H9 (cell line): ENCODE results near the gene DLK2. TPM values are rescaled to one million over a fixed set of nuclear protein-coding genes. Genes with fewer than 3 reads are reported as not detected.

ENCODE experiments used
- DNase-seq: peaks from one replicate; pipeline ENCODE4 v3.0.0-alpha.2; 2017
- H2AFZ ChIP-seq: one replicate; pipeline ENCODE4 v1.6.1; 2013; ENCODE audit warnings: mild to moderate bottlenecking, low read length, control low read depth, moderate library complexity
- H2AK5ac ChIP-seq: 2 replicates; pipeline ENCODE4 v1.6.1; 2013; ENCODE audit warnings: low read length, control low read depth, mixed read lengths; ENCODE audit not compliant: insufficient read length
- H2BK120ac ChIP-seq: one replicate; pipeline ENCODE4 v1.6.1; 2013; ENCODE audit warnings: low read depth, mild to moderate bottlenecking, low read length, control low read depth, inconsistent platforms; ENCODE audit not compliant: poor library complexity, severe bottlenecking
- H2BK12ac ChIP-seq: 2 replicates; pipeline ENCODE4 v1.6.1; 2013; ENCODE audit warnings: low read length, control low read depth, mixed read lengths, low read depth; ENCODE audit not compliant: insufficient read length
- H2BK15ac ChIP-seq: 2 replicates; pipeline ENCODE4 v1.6.1; 2013; ENCODE audit warnings: low read depth, low read length, control low read depth
- H2BK20ac ChIP-seq: one replicate; pipeline ENCODE4 v1.6.1; 2013; ENCODE audit warnings: low read depth, mild to moderate bottlenecking, low read length, control low read depth, inconsistent platforms; ENCODE audit not compliant: poor library complexity, severe bottlenecking
- H2BK5ac ChIP-seq: 2 replicates; pipeline ENCODE4 v1.6.1; 2013; ENCODE audit warnings: low read length, control low read depth, mixed read lengths; ENCODE audit not compliant: insufficient read length
- H3K14ac ChIP-seq: 2 replicates; pipeline ENCODE4 v1.6.1; 2013; ENCODE audit warnings: low read length, control low read depth; ENCODE audit not compliant: insufficient read depth
- H3K18ac ChIP-seq: 2 replicates; pipeline ENCODE4 v1.6.1; 2013; ENCODE audit warnings: low read depth, mild to moderate bottlenecking, mixed read lengths, low read length, control low read depth; ENCODE audit not compliant: insufficient read length
- H3K23ac ChIP-seq: 2 replicates; pipeline ENCODE4 v1.6.1; 2013; ENCODE audit warnings: low read length, control low read depth, mixed read lengths, low read depth; ENCODE audit not compliant: insufficient read length
- H3K23me2 ChIP-seq: 2 replicates; pipeline ENCODE4 v1.6.1; 2013; ENCODE audit warnings: low read depth, mild to moderate bottlenecking, mixed read lengths, low read length, control low read depth; ENCODE audit not compliant: insufficient read length, poor library complexity, severe bottlenecking
- H3K27ac ChIP-seq: 2 replicates; pipeline ENCODE4 v1.5.1; 2013; ENCODE audit warnings: low read length, control low read depth, mixed read lengths, low read depth; ENCODE audit not compliant: insufficient read length
- H3K27me3 ChIP-seq: 2 replicates; pipeline ENCODE4 v1.6.1; 2013; ENCODE audit warnings: low read length, control low read depth, inconsistent platforms; ENCODE audit not compliant: insufficient read depth
- H3K4ac ChIP-seq: 2 replicates; pipeline ENCODE4 v1.6.1; 2013; ENCODE audit warnings: low read depth, mild to moderate bottlenecking, control low read depth, inconsistent platforms, low read length, moderate library complexity
- H3K4me1 ChIP-seq: 2 replicates; pipeline ENCODE4 v1.6.1; 2013; ENCODE audit warnings: low read length, control low read depth, inconsistent platforms; ENCODE audit not compliant: insufficient read depth
- H3K4me2 ChIP-seq: 2 replicates; pipeline ENCODE4 v1.6.1; 2013; ENCODE audit warnings: low read length, control low read depth, mixed read lengths; ENCODE audit not compliant: insufficient read length, insufficient read depth
- H3K56ac ChIP-seq: 2 replicates; pipeline ENCODE4 v1.6.1; 2013; ENCODE audit warnings: low read depth, mild to moderate bottlenecking, mixed read lengths, low read length, control low read depth; ENCODE audit not compliant: insufficient read length
- H3K79me1 ChIP-seq: 2 replicates; pipeline ENCODE4 v1.6.1; 2013; ENCODE audit warnings: low read depth, mild to moderate bottlenecking, moderate library complexity, low read length, control low read depth, inconsistent platforms; ENCODE audit not compliant: insufficient read depth, poor library complexity, severe bottlenecking
- H3K79me2 ChIP-seq: 2 replicates; pipeline ENCODE4 v1.6.1; 2013; ENCODE audit warnings: low read length, control low read depth, inconsistent platforms; ENCODE audit not compliant: insufficient read depth
- H3K9ac ChIP-seq: 2 replicates; pipeline ENCODE4 v1.6.1; 2013; ENCODE audit warnings: low read length, control low read depth, mixed read lengths; ENCODE audit not compliant: insufficient read length; ENCODE audit errors: extremely low read depth
- H3K9me3 ChIP-seq: one replicate; pipeline ENCODE4 v1.6.1; 2013; ENCODE audit warnings: low read depth, low read length, inconsistent platforms; ENCODE audit not compliant: control insufficient read depth
- H3T11ph ChIP-seq: one replicate; pipeline ENCODE4 v1.6.1; 2013; ENCODE audit warnings: mild to moderate bottlenecking, low read length, control low read depth, inconsistent platforms
- H4K20me1 ChIP-seq: one replicate; pipeline ENCODE4 v1.6.1; 2013; ENCODE audit not compliant: control insufficient read depth, insufficient read length, insufficient read depth
- H4K5ac ChIP-seq: 2 replicates; pipeline ENCODE4 v1.6.1; 2013; ENCODE audit warnings: low read depth, mild to moderate bottlenecking, mixed read lengths, low read length, control low read depth; ENCODE audit not compliant: insufficient read length
- H4K8ac ChIP-seq: replicated peaks from 2 replicates; pipeline ENCODE4 v1.6.1; 2013; ENCODE audit warnings: low read length, control low read depth, mixed read lengths, low read depth; ENCODE audit not compliant: insufficient read length
- H4K91ac ChIP-seq: 2 replicates; pipeline ENCODE4 v1.6.1; 2013; ENCODE audit warnings: low read depth, mild to moderate bottlenecking, moderate library complexity, mixed read lengths, low read length, control low read depth; ENCODE audit not compliant: insufficient read length
- H3K27ac Mint-ChIP-seq, 3 experiments: 2 replicates in 2 of 3; 3 replicates in 1 of 3; pipeline ENCODE4 v1.8.0; 2020 to 2021; ENCODE audit warnings: mixed read lengths in 3 of 3, mild to moderate bottlenecking in 1 of 3, moderate library complexity in 1 of 3
- H3K27me3 Mint-ChIP-seq: 2 replicates; pipeline ENCODE4 v1.8.0; 2021; ENCODE audit warnings: low read depth, mild to moderate bottlenecking, moderate library complexity, mixed read lengths
- H3K36me3 Mint-ChIP-seq, 3 experiments: 2 replicates in 2 of 3; 3 replicates in 1 of 3; pipeline ENCODE4 v1.8.0; 2020 to 2021; ENCODE audit warnings: low read depth in 3 of 3, mixed read lengths in 3 of 3; ENCODE audit not compliant: insufficient read depth in 1 of 3
- H3K4me1 Mint-ChIP-seq, 2 experiments: 2 replicates each; pipeline ENCODE4 v1.8.0; 2020; ENCODE audit warnings: mixed read lengths in 2 of 2
- H3K4me3 Mint-ChIP-seq, 2 experiments: 2 replicates in 1 of 2; 3 replicates in 1 of 2; pipeline ENCODE4 v1.8.0; 2020 to 2021; ENCODE audit warnings: mild to moderate bottlenecking in 2 of 2, mixed read lengths in 2 of 2, moderate library complexity in 1 of 2
- H3K9me3 Mint-ChIP-seq, 2 experiments: 2 replicates in 1 of 2; 3 replicates in 1 of 2; pipeline ENCODE4 v1.8.0; 2020; ENCODE audit warnings: mild to moderate bottlenecking in 2 of 2, mixed read lengths in 2 of 2, moderate library complexity in 1 of 2
- WGBS: extraction: QIAGEN DNeasy Blood & Tissue Kit; methylation state at CpG from one replicate; pipeline ENCODE4 v1.1.7; 2013; ENCODE audit warnings: missing lambda C conversion rate, low lambda C conversion rate, mixed read lengths; ENCODE audit not compliant: insufficient read length; ENCODE audit errors: extremely low coverage; 5-methylcytosine and 5-hydroxymethylcytosine counted together
- total RNA-seq: library from RNA; stranded (reverse); gene quantifications from 2 replicates; pipeline ENCODE4 v1.2.1, GENCODE V29; 2021
- TF ChIP-seq, protein P1 (sequence below): fragments of 200-600 bp; sonication (generic); conservative IDR thresholded peaks from 3 replicates; pipeline ENCODE4 v1.8.0; 2021; ENCODE audit warnings: antibody characterized with exemption, mild to moderate bottlenecking

The DLK2 gene
- total RNA-seq, 1 experiment from 2014 or later: 0.96 TPM

DNA sequence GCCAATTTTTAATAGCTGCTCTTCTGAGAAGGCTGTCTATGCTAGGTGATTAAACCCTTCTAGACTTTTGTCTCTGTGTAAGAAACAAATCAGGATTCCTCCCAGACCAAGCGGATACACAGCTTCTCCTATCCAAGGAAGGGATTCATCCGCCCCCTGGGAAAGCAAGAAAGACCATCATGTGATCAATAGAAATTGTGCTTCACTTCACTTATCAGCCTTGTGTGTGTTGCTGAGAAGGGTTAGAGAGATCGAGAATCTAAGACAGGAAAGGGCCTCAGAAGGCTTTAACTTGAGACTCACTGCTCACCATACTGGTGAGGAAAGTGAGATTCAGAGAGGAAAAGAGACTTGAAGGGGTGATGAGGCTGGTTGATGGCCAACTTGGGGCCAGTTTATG is 26.5 kb downstream of the DLK2 start:
- H3K4me3 Mint-ChIP-seq: peak overlapping the region; percentile 90

More for the DNA sequence above, 26.5 kb downstream of the DLK2 start:
- Histone ChIP-seq H4K91ac (no peak overlapping the region), H3K23me2 (peaks cover 7% of the 10 kb centered on the region), H3K27me3 (no peaks in the 10 kb centered on the region), H4K8ac (no peak overlapping the region), H2BK20ac (no peak overlapping the region), H2AK5ac (no peak overlapping the region), H3K4me2 (peak overlapping the region; percentile 41), H2BK12ac (no peak overlapping the region), H4K20me1 (no peaks in the 10 kb centered on the region), H3K9me3 (no peaks in the 10 kb centered on the region), H3K23ac (no peak overlapping the region), H3K4ac (no peak overlapping the region), H3T11ph (no peak overlapping the region), H3K18ac (no peak overlapping the region), H2AFZ (no peak overlapping the region), H2BK120ac (no peak overlapping the region), H2BK5ac (no peak overlapping the region), H3K4me1 (peaks cover 4% of the 10 kb centered on the region; the same call in 1 of the 2 replicates), H4K5ac (no peak overlapping the region), H3K56ac (no peak overlapping the region), H3K27ac (no peak overlapping the region), H3K9ac (peak overlapping the region; percentile 53), H2BK15ac (no peak overlapping the region), H3K79me2 (no peaks in the 10 kb centered on the region), H3K79me1 (no peaks in the 10 kb centered on the region), H3K14ac (no peak overlapping the region)
- Mint-ChIP-seq H3K36me3 (peaks cover 0 to 7% (median 2%) of the 10 kb centered on the region in 3 experiments; a peak in 4 of 7 replicates), H3K27me3 (peaks cover 7% of the 10 kb centered on the region), H3K27ac (peak overlapping the region in 1 of 3 experiments; percentile 36; a peak in 1 of 7 replicates), H3K9me3 (peaks cover 13 to 14% of the 10 kb centered on the region in 2 experiments; a peak in 4 of 5 replicates), H3K4me1 (peaks cover 14% of the 10 kb centered on the region in 2 experiments)
- no CpG with 5 or more reads among the region's 3 CpGs for WGBS
- DNase-seq: no peak
- TF ChIP-seq, protein P1, sequence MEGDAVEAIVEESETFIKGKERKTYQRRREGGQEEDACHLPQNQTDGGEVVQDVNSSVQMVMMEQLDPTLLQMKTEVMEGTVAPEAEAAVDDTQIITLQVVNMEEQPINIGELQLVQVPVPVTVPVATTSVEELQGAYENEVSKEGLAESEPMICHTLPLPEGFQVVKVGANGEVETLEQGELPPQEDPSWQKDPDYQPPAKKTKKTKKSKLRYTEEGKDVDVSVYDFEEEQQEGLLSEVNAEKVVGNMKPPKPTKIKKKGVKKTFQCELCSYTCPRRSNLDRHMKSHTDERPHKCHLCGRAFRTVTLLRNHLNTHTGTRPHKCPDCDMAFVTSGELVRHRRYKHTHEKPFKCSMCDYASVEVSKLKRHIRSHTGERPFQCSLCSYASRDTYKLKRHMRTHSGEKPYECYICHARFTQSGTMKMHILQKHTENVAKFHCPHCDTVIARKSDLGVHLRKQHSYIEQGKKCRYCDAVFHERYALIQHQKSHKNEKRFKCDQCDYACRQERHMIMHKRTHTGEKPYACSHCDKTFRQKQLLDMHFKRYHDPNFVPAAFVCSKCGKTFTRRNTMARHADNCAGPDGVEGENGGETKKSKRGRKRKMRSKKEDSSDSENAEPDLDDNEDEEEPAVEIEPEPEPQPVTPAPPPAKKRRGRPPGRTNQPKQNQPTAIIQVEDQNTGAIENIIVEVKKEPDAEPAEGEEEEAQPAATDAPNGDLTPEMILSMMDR: no peak
